HepG2 (cell line): ENCODE data around the gene ONECUT3. TPM values are rescaled to one million over a fixed set of nuclear protein-coding genes. Genes with fewer than 3 reads are reported as not detected.

ENCODE experiments used
- ATAC-seq: fragments of 200-7000 bp; cut with Tn5 transposase; 3 replicates; pipeline ENCODE4 v1.9.1; 2020; ENCODE audit warnings: mild to moderate bottlenecking, moderate library complexity
- BruUV-seq: library from RNA; stranded (reverse); fragments of 400-500 nt; replicated peaks from 2 replicates; lab custom pipeline; 2021; lab: Mats Ljungman, UMichigan
- CTCF ChIA-PET: fragments of 300-600 bp; formaldehyde crosslinking; extraction: SDS; loops from one replicate; lab custom pipeline; 2021; ENCODE audit warnings: low total read pairs, inconsistent platforms, low intra/inter-chr PET ratio; lab: Yijun Ruan, JAX
- POLR2A ChIA-PET: fragments of 350-600 bp; sonication (Branson Sonifier 250); formaldehyde crosslinking; loops from one replicate; lab custom pipeline; 2020; ENCODE audit warnings: antibody characterized with exemption, inconsistent platforms; lab: Yijun Ruan, JAX
- DNase-seq: peaks from one replicate; pipeline ENCODE4 v3.0.0-alpha.2; 2015; ENCODE audit warnings: low spot score
- FAIRE-seq: peaks from 3 replicates; lab custom pipeline; 2011; peaks lifted over from hg19 to GRCh38; lab: Jason Lieb, UNC
- H2AFZ ChIP-seq: one replicate; pipeline ENCODE4 v1.6.1; 2011; ENCODE audit warnings: low read length, inconsistent platforms
- H3K27ac ChIP-seq: fragments of 300-600 bp; 3 replicates; pipeline ENCODE4 v1.8.0; 2011; ENCODE audit warnings: mixed run types, mild to moderate bottlenecking, mixed read lengths, low read length, inconsistent platforms; ENCODE audit not compliant: insufficient read depth; ENCODE audit errors: extremely low read length
- H3K27me3 ChIP-seq, 2 experiments: fragments of 200-600 bp in 1 of 2; 2 replicates in 1 of 2; 3 replicates in 1 of 2; pipeline versions ENCODE4 v1.6.0 to v1.8.0; 2011; ENCODE audit warnings: low read length in 2 of 2, mild to moderate bottlenecking in 2 of 2, moderate library complexity in 2 of 2, inconsistent platforms in 1 of 2; ENCODE audit not compliant: insufficient read depth in 2 of 2, control insufficient read depth in 1 of 2
- H3K36me3 ChIP-seq, 2 experiments: fragments of 200-600 bp in 1 of 2; replicated peaks in 1 of 2; 2 replicates in 1 of 2; 3 replicates in 1 of 2; pipeline versions ENCODE4 v1.5.1 to v1.8.0; 2011; ENCODE audit warnings: low read length in 2 of 2, inconsistent platforms in 1 of 2; ENCODE audit not compliant: insufficient read depth in 2 of 2, control insufficient read depth in 1 of 2
- H3K4me1 ChIP-seq: 2 replicates; pipeline ENCODE4 v1.5.1; 2012; ENCODE audit warnings: low read length, inconsistent platforms; ENCODE audit not compliant: insufficient read depth
- H3K4me2 ChIP-seq: 2 replicates; pipeline ENCODE4 v1.6.0; 2011; ENCODE audit warnings: low read depth, low read length, inconsistent platforms
- H3K4me3 ChIP-seq, 3 experiments: fragments of 200-600 bp in 1 of 3; sonication (generic), shearing (Covaris generic) in 1 of 3; replicated peaks in 1 of 3; 2 replicates each; pipeline ENCODE4 v1.5.1; 2011 to 2016; ENCODE audit warnings: low read length in 3 of 3, inconsistent platforms in 2 of 3, low read depth in 2 of 3, mild to moderate bottlenecking in 2 of 3, control low read depth in 1 of 3, mixed read lengths in 1 of 3; ENCODE audit not compliant: insufficient read depth in 1 of 3
- H3K79me2 ChIP-seq: one replicate; pipeline ENCODE4 v1.6.1; 2011; ENCODE audit warnings: low read length, inconsistent platforms; ENCODE audit not compliant: insufficient read depth
- H3K9ac ChIP-seq: 2 replicates; pipeline ENCODE4 v1.6.0; 2011; ENCODE audit warnings: mild to moderate bottlenecking, low read depth, low read length, inconsistent platforms; ENCODE audit not compliant: insufficient read depth
- H3K9me3 ChIP-seq: 2 replicates; pipeline ENCODE4 v1.5.1; 2012; ENCODE audit warnings: mild to moderate bottlenecking, low read length
- H4K20me1 ChIP-seq: 2 replicates; pipeline ENCODE4 v1.6.0; 2011; ENCODE audit warnings: inconsistent platforms, mild to moderate bottlenecking, low read length, moderate library complexity; ENCODE audit not compliant: insufficient read depth
- AGO1 ChIP-seq: fragments of 200-400 bp; formaldehyde crosslinking; IDR thresholded peaks from 2 replicates; pipeline ENCODE4 v1.6.1; 2017; ENCODE audit warnings: mild to moderate bottlenecking, low read depth, low read length, moderate library complexity; ENCODE audit not compliant: poor library complexity, severe bottlenecking
- AHR ChIP-seq: IDR thresholded peaks from 2 replicates; pipeline ENCODE4 v1.6.1; 2018; ENCODE audit warnings: missing genetic modification reagents, missing compliant biosample characterization
- ARID2 ChIP-seq: sonication (generic); formaldehyde crosslinking; IDR thresholded peaks from 2 replicates; pipeline ENCODE4 v1.8.1; 2022; ENCODE audit warnings: mild to moderate bottlenecking, missing genetic modification reagents, borderline replicate concordance
- FLYWCH1 ChIP-seq: sonication (generic); formaldehyde crosslinking; IDR thresholded peaks from 2 replicates; pipeline ENCODE4 v1.8.1; 2023; ENCODE audit warnings: mild to moderate bottlenecking, missing genetic modification reagents
- GABPA ChIP-seq, 2 experiments: IDR thresholded peaks; 2 replicates each; pipeline ENCODE4 v1.6.1; 2011 to 2016; ENCODE audit warnings: low read depth in 2 of 2, low read length in 1 of 2, missing biosample characterization in 1 of 2, missing genetic modification characterization in 1 of 2
- HDAC1 ChIP-seq: sonication (generic); formaldehyde crosslinking; IDR thresholded peaks from 2 replicates; pipeline ENCODE4 v1.5.1; 2020; ENCODE audit warnings: mild to moderate bottlenecking, missing genetic modification reagents
- MED13 ChIP-seq: sonication (generic); formaldehyde crosslinking; IDR thresholded peaks from 2 replicates; pipeline ENCODE4 v1.5.0; 2020; ENCODE audit warnings: missing genetic modification reagents
- MEF2D ChIP-seq: sonication (generic); formaldehyde crosslinking; IDR thresholded peaks from 2 replicates; pipeline ENCODE4 v1.5.1; 2020; ENCODE audit warnings: mild to moderate bottlenecking, missing genetic modification reagents
- MIER2 ChIP-seq: IDR thresholded peaks from 2 replicates; pipeline ENCODE4 v1.6.1; 2016; ENCODE audit warnings: missing biosample characterization, missing genetic modification reagents
- SOX6 ChIP-seq, 2 experiments: fragments of 450-650 bp in 1 of 2; sonication (generic) in 1 of 2; formaldehyde crosslinking in 1 of 2; IDR thresholded peaks; 2 replicates each; pipeline versions ENCODE4 v1.4.0 to v1.6.1; 2017 to 2020; ENCODE audit warnings: antibody characterized with exemption in 1 of 2, mild to moderate bottlenecking in 1 of 2, missing genetic modification reagents in 1 of 2
- SP5 ChIP-seq: IDR thresholded peaks from 2 replicates; pipeline ENCODE4 v1.6.1; 2016; ENCODE audit warnings: low read depth, borderline replicate concordance
- STAG1 ChIP-seq: sonication (generic); formaldehyde crosslinking; IDR thresholded peaks from 2 replicates; pipeline ENCODE4 v1.4.0; 2020; ENCODE audit warnings: missing genetic modification reagents
- YY1 ChIP-seq: IDR thresholded peaks from 2 replicates; pipeline ENCODE4 v1.6.1; 2011; ENCODE audit warnings: low read length, low read depth, moderate library complexity, mild to moderate bottlenecking; ENCODE audit not compliant: insufficient read depth, insufficient replicate concordance
- ZNF337 ChIP-seq: sonication (generic); formaldehyde crosslinking; IDR thresholded peaks from 2 replicates; pipeline ENCODE4 v1.5.1; 2020; ENCODE audit warnings: missing genetic modification reagents, low read depth, mild to moderate bottlenecking, borderline replicate concordance
- ZNF431 ChIP-seq: sonication (generic); formaldehyde crosslinking; IDR thresholded peaks from 2 replicates; pipeline ENCODE4 v1.9.0; 2022; ENCODE audit warnings: missing genetic modification reagents, low read depth, mild to moderate bottlenecking, borderline replicate concordance
- ZNF44 ChIP-seq: sonication (generic); formaldehyde crosslinking; IDR thresholded peaks from 2 replicates; pipeline ENCODE4 v1.5.1; 2020; ENCODE audit warnings: mild to moderate bottlenecking, missing genetic modification reagents
- ZNF557 ChIP-seq: sonication (generic); formaldehyde crosslinking; IDR thresholded peaks from 2 replicates; pipeline ENCODE4 v1.4.0; 2020; ENCODE audit warnings: missing genetic modification reagents
- WGBS: methylation state at CpG from one replicate; pipeline ENCODE4 v1.1.6; 2017; ENCODE audit warnings: low lambda C conversion rate; 5-methylcytosine and 5-hydroxymethylcytosine counted together
- in situ Hi-C: cut with HindIII; loops from 2 replicates; pipeline ENCODE4 v1.10.0; 2017; ENCODE audit warnings: low pct_unique_long_range_greater_than_20kb; ENCODE audit not compliant: extremely low pct_ligation_motif_present
- intact Hi-C: fragments of 100-400 bp; cut with micrococcal nuclease; formaldehyde crosslinking; loops from one replicate; pipeline ENCODE4 v1.10.0; 2022; ENCODE audit not compliant: unreplicated experiment
- polyA plus RNA-seq, 8 experiments: library from polyadenylated mRNA; depleted of rRNA in 3 of 8; stranded (reverse) in 7 of 8; unstranded in 1 of 8; fragments of >200 nt; fragmentation: Illumina TruSeq in 4 of 8; extraction: Trizol in 4 of 8; gene quantifications; 2 replicates each; pipeline versions ENCODE4 v1.2.1 to v1.2.3, GENCODE V29; 2011 to 2016; ENCODE audit warnings: low read depth in 4 of 8, missing spikeins in 1 of 8, mixed read lengths in 1 of 8; ENCODE audit not compliant: insufficient read depth in 1 of 8
- total RNA-seq, 5 experiments: library from RNA; depleted of rRNA; stranded (reverse); fragments of >200 nt; fragmentation: Illumina TruSeq; extraction: Trizol; gene quantifications; 2 replicates each; pipeline ENCODE4 v1.2.3, GENCODE V29; 2016; ENCODE audit warnings: low read depth in 1 of 5
- TF ChIP-seq, protein P1 (sequence below): sonication (generic); formaldehyde crosslinking; IDR thresholded peaks from 2 replicates; pipeline ENCODE4 v1.4.0; 2020; ENCODE audit warnings: missing genetic modification reagents, borderline replicate concordance
- TF ChIP-seq, protein P2 (sequence below): IDR thresholded peaks from 2 replicates; pipeline ENCODE4 v1.6.1; 2012; ENCODE audit warnings: inconsistent platforms
- TF ChIP-seq, protein P3 (sequence below): sonication (generic); formaldehyde crosslinking; IDR thresholded peaks from 2 replicates; pipeline ENCODE4 v1.9.0; 2021; ENCODE audit warnings: missing genetic modification reagents, borderline replicate concordance

The ONECUT3 gene
- total and polyA plus RNA-seq, 2 of the 13 experiments (the other 11 are each of a cell fraction or from before 2014, with no cell fraction given): under 0.01 TPM; not detected in 1

DNA sequence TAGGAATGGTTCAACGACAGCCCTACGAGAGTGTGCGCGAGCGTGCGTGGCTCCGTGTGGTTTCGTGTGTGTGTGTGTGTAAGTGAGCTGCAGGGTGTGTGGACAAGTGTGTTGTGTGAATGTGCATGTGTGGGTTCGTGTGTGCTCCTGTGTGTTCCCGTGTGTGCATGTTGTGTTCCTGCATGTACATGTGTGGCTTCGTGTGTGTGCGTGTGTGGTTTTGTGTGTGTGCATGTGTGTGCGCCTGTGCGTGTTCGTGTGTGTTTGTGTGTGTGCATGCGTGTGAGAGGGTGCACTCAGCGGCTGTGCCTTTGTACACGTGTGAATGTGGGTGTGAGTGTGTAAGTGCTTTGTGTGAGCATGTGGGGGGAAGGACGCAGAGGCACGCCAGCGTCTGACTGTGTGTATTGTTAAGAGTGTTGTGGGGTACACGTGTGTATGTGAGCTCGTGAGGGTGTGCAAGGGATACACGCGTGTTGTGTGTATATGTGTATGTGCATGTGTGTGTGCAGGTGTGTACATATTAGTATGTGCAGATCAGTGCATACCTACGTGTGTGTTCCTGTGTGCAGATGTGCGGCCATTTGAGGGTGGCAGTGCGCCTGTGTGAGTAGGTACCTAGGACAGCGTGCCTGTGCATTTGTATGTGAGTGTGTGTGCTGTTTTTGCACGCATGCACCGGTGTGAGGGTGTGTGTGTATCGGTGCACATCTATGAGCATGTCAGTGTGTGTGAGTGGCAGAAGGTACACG lies 24.3 kb upstream of the ONECUT3 start (continued):
- TF ChIP-seq YY1 (no peak), SOX6 (IDR thresholded peaks at IDR 0.05) (no peak), SOX6 (CRISPR knock-in tag; IDR thresholded peaks at IDR 0.05) (no peak), STAG1 (no peak), AGO1 (no peak), ZNF431 (no peak), HDAC1 (no peak)

DNA sequence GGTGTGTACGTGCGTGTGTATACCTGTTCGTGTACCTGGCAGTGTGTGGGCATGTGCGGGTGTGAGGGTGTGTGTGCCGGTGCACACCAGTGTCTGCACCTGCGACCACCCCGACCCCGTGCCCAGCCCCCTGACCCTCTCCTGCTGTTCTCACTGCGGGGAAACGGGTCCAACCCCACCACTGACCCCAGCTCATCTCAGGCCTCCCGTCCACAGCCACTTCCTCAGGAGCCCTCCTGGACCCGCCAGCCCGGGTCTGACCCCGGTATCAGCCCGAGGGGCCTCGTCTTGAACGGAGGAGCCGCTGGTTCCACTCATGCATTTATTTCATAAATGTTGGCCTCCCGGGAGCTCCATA lies 23.8 kb upstream of the ONECUT3 start:
- no peak for ATAC-seq
- POLR2A ChIA-PET: no interaction called here
- no TSS peak for BruUV-seq
- TF ChIP-seq ZNF44 (CRISPR knock-in tag): no peak
- TF ChIP-seq FLYWCH1 (CRISPR knock-in tag): no peak
- TF ChIP-seq, protein P1, sequence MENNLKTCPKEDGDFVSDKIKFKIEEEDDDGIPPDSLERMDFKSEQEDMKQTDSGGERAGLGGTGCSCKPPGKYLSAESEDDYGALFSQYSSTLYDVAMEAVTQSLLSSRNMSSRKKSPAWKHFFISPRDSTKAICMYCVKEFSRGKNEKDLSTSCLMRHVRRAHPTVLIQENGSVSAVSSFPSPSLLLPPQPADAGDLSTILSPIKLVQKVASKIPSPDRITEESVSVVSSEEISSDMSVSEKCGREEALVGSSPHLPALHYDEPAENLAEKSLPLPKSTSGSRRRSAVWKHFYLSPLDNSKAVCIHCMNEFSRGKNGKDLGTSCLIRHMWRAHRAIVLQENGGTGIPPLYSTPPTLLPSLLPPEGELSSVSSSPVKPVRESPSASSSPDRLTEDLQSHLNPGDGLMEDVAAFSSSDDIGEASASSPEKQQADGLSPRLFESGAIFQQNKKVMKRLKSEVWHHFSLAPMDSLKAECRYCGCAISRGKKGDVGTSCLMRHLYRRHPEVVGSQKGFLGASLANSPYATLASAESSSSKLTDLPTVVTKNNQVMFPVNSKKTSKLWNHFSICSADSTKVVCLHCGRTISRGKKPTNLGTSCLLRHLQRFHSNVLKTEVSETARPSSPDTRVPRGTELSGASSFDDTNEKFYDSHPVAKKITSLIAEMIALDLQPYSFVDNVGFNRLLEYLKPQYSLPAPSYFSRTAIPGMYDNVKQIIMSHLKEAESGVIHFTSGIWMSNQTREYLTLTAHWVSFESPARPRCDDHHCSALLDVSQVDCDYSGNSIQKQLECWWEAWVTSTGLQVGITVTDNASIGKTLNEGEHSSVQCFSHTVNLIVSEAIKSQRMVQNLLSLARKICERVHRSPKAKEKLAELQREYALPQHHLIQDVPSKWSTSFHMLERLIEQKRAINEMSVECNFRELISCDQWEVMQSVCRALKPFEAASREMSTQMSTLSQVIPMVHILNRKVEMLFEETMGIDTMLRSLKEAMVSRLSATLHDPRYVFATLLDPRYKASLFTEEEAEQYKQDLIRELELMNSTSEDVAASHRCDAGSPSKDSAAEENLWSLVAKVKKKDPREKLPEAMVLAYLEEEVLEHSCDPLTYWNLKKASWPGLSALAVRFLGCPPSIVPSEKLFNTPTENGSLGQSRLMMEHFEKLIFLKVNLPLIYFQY (CRISPR knock-in tag): no peak
- TF ChIP-seq MED13: no peak
- no peak for TF ChIP-seq ARID2
- no peak for TF ChIP-seq SP5 (CRISPR knock-in tag)
- TF ChIP-seq ZNF337 (CRISPR knock-in tag): no peak
- TF ChIP-seq ZNF557: no peak
- TF ChIP-seq GABPA (IDR thresholded peaks at IDR 0.05; ENCODE audit: low read depth, low read length): no peak
- TF ChIP-seq GABPA (CRISPR knock-in tag; IDR thresholded peaks at IDR 0.05; ENCODE audit: low read depth): no peak
- no peak for TF ChIP-seq AHR (CRISPR knock-in tag)
- TF ChIP-seq, protein P2, sequence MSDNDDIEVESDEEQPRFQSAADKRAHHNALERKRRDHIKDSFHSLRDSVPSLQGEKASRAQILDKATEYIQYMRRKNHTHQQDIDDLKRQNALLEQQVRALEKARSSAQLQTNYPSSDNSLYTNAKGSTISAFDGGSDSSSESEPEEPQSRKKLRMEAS: no peak
- TF ChIP-seq MIER2 (CRISPR knock-in tag): no peak
- TF ChIP-seq MEF2D (CRISPR knock-in tag): no peak
- TF ChIP-seq, protein P3, sequence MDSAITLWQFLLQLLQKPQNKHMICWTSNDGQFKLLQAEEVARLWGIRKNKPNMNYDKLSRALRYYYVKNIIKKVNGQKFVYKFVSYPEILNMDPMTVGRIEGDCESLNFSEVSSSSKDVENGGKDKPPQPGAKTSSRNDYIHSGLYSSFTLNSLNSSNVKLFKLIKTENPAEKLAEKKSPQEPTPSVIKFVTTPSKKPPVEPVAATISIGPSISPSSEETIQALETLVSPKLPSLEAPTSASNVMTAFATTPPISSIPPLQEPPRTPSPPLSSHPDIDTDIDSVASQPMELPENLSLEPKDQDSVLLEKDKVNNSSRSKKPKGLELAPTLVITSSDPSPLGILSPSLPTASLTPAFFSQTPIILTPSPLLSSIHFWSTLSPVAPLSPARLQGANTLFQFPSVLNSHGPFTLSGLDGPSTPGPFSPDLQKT: no peak

More for the DNA sequence above, 23.8 kb upstream of the ONECUT3 start:
- Histone ChIP-seq H3K27ac (no peak overlapping the region), H3K9me3 (no peaks in the 10 kb centered on the region), H3K4me2 (no peak overlapping the region), H4K20me1 (no peaks in the 10 kb centered on the region), H2AFZ (no peak overlapping the region), H3K4me3 (no peak overlapping the region), H3K36me3 (no peaks in the 10 kb centered on the region), H3K9ac (no peak overlapping the region), H3K4me1 (peaks cover 14% of the 10 kb centered on the region), H3K27me3 (peaks cover 6 to 63% of the 10 kb centered on the region in 2 experiments), H3K79me2 (no peaks in the 10 kb centered on the region)
- CTCF ChIA-PET: no interaction called here
- WGBS: 0% methylated on average over 1 of the region's 19 CpGs
- FAIRE-seq: no peak
- DNase-seq: no peak
- intact Hi-C loops (no loop called here), in situ Hi-C loops (no loop called here)
